Hematopoietic multipotent progenitor cell treated with erythropoietin and hydrocortisone succinate and interleukin-3 and kit ligand, for 8 days (in vitro differentiated cells): ENCODE measurements around the gene MYH7.
"Not testable (repeated sequence)": the region's sequence is repeated elsewhere in the genome, so short reads cannot be mapped to it uniquely, and the experiment has no call there.

ENCODE experiments used
- DNase-seq: peaks from one replicate; pipeline ENCODE4 v3.0.0-alpha.2; 2015

The MYH7 gene

DNA sequence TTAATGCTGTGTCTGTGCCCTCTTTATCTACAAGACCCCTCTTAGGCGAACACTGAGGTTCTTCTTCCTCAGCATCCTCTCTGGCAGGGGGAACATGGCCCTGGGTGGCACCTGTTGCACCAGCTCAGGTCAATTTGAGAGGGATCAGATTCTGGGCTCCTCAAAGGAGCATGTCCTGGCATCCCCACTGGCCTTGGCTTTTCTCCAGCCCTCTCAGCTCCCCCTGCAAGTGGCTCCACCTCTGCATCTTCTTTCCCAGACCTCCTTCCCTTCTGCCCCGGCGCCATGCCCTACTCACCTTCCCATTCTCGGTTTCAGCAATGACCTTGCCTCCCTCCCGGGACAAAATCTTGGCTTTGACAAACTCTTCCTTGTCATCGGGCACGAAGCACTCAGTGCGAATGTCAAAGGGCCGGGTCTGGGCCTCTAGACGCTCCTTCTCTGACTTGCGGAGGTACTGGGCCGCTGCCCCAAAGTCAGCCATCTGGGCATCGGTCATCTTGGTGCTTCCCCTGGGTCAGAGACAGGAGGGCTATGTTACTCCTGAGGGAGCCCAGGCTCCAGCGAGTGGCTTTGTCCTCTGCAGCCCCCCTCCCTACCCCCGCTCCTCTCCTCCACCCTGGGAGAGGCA, 28.6 kb downstream of the MYH7 start:
- DNase-seq: no peak

DNA sequence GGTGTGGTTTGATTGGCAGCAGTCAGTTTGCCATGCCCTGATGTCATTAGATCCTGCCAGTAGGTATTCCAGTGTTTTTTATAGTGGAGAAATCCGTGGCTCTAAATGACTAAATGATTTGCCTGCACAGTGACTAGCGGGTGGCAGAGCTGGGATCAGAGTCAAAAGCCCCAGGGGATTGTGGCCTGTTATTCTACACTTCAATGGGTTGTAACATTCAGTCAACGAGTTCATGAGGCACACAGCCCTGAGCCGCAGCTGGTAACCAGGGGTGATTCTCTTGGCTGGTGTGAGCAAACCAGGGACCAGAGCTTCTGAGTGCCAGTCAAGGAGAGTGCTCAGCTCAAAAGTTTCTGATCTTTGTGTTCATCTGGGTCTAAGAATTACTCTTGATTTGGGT, 29.2 kb downstream of the MYH7 start:
- DNase-seq: no peak

DNA sequence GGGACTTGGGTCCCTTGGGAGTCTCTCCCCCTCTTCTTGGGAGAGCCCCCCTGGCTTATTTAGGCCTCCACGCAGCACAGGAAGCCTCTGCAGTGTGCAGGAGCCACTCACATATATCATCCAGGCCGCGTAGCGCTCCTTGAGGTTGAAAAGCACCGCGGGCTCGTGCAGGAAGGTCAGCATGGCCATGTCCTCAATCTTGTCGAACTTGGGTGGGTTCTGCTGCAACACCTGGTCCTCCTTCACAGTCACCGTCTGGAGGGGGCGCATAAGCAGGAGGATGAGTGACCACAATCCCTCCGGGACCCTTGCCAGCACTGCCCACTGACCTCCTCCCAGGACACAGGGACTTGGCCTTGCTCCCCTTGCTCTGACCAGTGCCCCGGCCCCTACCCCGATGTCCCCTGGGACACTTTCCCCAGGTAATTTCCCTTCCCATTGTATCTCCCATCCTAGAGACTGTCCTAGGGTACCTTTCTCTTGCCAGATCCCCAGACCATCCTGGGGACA, 29.9 kb downstream of the MYH7 start:
- DNase-seq: no peak

DNA sequence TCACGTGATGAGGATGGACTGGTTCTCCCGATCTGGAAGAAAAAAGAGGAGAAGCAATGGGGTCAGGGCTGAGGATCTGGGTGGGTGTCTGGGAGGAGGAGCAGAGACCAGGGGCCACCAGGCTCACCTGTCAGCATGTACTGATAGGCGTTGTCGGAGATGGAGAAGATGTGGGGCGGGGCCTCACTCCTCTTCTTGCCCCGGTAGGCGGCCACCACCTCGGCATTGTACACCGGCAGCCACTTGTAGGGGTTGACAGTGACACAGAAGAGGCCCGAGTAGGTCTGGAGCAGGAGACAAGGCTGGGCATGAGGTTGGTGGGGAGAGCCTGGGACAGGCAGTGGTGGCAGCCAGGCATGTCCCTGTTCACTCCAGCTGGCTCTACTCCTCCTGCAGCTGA, 30.4 kb downstream of the MYH7 start:
- no peak for DNase-seq

DNA sequence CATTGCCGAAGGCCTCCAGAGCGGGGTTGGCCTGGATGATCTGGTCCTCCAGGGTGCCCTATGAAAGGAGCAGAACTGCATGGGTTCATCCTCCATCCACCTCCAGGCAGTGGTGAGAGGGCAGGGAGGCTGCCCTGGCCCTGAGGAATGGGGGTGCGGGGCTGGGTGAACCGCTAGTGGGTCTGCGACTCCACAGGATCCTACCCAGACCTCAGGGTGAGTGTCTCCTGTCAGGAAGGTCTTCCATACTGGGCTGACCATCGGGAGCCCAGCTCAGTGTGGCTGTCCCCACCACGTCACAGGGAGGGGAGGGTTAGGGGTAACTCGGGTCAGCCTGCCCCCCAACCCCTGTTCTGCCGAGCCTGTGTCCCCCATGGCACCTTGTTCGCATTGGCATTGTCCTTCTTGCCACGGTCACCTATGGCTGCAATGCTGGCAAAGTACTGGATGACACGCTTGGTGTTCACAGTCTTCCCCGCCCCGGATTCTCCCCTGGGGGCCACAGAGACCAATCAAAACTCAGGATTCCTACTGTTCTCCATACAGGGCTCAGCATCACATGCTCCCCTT, 31.0 kb downstream of the MYH7 start:
- DNase-seq: no peak

DNA sequence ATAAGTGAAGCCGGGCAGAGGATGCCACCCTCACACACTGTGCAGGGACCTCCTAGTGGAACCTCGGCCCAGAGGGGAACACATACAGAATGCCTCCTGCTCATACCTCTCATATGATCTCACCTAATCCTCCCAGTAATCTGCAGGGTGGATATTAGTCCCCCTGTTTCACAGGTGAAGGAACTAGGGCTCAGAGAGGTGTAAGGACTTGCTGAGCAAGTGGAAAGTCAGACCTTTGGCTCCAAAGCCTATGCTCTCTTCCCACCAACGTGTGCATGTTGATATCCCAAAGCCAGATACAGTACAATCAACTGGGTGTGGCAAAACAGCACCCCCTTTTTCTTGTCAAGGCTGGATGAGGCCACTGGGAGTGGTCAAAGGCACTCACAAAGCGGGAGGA, 31.6 kb downstream of the MYH7 start:
- no peak for DNase-seq

DNA sequence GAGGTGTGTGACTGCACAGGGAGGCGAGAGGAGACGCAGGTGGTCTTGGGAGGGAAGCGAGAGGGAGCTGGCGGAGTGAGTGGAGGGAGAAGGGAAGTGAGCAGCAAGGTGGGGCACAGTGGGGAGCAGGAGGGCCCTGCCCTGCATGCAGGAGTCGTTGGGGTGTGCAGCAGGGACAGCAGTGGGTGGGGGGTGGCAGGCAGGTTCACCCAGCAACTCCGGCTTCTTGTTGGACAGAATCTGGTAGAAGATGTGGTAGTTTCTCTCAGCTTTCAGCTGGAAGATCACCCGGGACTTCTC, 32.4 kb downstream of the MYH7 start:
- DNase-seq: no peak

DNA sequence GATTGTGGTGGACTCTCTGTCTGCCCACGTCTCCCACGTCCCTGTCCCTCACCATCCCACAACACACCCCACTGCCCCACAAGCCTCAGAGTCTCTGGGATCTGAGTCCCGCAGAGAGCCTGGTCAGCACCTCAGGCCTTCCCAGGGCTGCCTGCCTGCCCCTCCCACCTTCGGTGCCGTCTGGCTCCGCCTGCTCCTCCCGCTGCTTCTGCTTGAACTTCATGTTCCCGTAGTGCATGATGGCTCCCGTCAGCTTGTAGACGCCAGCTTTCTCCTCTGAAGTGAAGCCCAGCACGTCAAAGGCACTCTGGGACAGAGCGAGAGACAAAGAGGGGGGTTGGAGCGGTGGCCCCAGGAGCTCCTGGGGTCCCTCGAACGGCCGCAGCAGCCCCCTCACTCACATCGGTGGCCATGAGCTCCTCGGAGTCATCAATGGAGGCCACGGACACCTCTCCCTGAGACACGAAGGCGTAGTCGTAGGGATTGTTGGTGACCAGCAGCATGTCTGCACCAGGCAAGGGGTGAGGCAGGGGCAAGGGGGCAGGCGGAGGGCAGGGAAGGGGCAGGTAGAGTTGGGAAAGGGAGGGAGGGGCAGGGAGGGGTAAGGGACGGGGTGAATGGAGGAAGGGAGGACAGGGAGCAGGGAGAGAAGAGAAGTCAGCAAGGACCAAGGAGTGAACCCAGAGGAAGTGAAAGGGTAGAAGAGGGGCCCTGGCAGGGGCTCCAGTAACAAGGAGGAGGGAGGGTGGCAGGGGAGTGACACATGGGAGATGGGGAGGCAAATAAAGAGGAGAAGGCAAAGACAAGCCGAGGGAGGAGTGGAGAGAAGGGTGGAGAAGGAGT, 32.9 kb downstream of the MYH7 start:
- no peak for DNase-seq

DNA sequence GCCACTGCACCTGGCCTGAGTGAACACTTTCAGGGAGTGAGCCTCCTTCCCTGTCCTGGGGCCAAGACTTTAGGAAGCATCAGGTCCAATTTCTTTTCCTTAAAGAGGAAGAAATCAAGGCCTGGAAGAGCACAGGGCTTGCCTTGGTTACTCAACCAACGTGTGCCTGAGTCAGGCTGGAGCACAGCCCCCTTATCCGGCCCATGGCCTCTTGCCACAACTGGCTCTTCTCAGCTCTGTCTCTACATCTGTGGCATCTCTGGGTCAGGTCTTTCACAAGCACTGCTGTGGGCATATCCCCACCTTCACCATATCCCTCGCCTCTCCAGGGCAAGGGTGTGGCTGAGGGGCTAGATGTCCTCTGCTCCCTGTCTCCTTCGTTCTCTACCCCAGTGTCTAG, 34.2 kb downstream of the MYH7 start:
- no peak for DNase-seq

DNA sequence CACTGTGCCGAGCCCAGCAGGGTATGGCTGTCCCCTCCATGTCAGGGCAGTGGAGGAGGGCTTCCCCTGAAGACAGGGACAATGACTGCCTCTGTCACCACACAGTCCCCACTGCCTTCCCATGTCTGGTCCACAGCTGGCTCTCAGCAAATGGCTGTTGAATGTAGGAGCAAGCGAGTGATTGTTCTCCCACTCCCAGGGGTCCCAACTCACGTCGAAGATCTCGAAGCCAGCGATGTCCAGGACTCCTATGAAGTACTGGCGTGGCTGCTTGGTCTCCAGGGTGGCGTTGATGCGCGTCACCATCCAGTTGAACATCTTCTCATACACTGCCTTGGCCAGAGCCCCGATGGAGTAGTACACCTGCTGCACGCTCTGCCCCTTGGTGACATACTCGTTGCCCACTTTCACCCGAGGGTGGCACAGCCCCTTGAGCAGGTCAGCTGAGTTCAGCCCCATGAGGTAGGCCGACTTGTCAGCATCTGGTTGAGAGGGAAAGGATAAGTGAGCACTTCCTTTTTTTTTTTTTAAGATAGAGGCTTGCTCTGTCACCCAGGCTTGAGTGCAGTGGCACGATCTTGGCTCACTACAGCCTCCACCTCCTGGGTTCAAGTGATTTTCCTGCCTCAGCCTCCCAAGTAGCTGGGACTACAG, 34.8 kb downstream of the MYH7 start:
- DNase-seq: not testable (repeated sequence)

DNA sequence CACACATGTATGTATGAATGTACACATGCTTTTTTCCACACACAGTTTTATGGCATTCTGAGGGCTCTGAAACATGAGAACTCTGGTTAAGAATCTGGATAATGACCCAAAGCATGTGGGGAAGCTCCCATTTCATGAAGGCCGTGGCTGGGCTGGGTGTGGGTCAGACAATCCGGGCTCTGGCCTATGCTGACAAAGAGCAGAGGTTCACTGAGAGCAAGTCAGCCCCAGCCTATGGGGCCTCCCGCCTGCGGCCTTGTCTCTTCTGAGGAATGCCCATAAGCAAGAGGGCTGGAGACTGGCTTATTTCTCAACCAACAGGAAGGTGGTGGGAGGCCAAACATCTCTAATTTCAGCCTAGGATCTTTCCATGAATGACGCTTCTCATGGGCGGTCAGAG, 35.9 kb downstream of the MYH7 start:
- no peak for DNase-seq

DNA sequence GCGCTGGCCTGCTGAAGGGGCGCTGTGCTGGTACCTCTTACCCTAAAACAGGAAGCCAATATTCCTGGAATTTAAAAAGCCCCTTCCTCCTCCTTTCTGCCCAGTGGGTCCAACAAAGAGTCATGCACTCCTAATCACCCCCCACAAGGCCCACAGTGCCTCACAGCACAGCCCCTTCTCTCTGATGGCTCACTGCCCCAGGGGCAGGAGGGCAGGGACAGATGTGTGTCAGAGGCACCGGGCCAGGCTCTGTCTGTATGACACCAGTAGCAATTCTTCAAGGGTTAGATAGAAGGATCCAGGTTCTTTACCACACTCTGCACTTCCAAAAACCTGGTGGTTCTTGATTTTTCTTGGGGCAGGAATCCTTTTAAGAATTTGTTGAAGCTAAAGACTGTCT, 36.3 kb downstream of the MYH7 start:
- no peak for DNase-seq

DNA sequence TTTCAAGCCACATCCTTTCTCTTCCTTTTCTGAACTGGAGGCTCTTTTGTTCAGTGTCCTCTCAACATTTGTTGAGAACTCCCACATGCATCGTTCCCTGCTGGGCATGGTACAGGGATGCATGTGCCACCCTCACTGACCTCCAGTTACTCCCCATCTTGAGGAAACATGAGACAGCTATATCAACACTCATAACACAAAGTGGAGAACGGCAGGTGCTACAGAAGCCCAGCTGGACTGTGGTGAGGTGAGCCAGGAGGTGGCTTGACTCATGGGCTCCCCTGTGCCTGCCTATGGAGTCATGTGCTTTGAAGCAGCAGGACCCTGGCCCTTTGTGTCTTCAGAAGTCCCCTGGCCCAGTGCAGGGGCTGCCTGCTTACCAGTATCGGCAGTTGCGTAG, 37.1 kb downstream of the MYH7 start:
- DNase-seq: no peak

DNA sequence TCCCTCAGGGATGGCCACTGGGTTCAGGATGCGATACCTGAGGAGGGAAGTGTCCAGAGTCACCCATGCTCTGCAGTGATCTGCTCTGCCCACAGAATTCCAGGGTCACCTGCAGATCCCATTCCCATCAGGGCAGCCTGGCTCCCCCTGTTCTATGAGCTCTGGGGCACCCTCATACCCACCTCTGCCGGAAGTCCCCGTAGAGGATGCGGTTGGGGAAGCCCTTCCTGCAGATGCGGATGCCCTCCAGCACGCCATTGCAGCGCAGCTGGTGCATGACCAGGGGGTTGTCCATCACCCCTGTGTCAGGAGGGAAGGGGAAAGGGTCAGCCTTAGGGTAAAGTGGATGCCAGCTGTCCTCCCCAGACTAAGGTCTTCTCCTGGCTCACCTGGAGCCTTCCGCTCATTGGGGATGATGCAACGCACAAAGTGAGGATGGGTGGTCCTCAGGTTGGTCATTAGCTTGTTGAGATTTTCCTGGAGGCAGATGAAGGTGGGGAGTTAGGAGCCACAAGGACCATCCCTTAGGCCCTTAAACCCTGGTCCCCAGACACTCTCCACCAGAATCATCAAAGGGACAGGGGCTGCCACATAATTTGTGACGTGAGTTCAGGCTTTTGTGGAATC, 38.6 kb downstream of the MYH7 start:
- no peak for DNase-seq

DNA sequence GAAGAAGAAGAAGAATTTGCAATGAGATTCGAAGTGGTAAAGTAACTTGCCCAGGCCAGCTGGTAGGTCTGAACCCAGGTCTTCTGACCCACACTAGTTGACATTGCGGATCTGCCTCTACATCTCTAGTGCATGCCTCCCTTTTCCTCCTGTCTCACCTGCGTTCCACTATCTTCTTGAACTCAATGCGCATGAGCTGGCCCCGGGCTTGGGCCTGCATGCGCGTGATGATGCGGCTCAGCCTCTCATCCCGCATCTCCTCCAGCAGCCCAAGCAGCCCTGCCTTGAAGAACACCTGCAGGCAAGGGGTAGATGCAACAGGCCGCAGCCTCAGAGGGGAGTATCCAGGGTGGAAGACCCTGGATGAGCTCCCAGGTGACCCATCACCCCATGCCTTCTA, 39.3 kb downstream of the MYH7 start:
- DNase-seq: no peak

DNA sequence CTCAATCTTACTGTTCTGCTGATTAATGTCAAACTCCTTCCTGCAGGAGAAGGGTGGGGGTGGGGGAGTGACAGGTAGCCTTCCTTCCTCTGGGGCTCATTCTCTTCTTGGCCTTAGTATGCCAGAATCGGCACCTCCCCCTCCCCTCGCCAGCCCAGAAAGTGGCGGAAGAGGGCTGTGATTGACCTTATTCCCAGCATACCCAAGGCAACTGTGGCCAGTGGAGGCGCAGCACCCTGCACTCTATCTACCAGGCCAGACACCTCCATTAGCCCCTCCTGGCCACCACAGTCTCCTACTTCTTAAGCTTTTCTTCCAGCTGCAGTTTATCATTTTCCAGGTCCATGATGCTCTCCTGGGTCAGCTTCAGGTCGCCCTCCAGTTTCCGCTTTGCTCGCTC, 42.8 kb downstream of the MYH7 start:
- no peak for DNase-seq

DNA sequence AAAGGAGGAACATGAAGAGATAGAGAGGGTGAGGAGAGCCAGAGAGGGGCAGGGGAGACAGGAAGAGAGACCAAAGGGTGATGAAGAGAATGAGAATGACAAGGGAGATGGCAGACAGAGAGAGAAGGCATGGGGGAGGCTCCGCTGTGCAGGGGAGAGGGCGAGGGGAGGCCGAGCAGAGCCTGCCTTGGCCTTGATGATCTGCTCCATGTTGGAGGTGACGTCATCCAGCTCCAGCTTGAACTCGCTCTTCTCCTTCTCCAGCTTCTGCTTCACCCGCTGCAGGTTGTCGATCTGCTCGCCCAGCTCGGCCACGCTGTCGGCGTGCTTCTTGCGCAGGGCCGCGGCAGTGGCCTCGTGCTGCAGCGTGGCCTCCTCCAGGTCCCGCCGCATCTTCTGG, 45.6 kb downstream of the MYH7 start:
- not testable (repeated sequence) for DNase-seq

DNA sequence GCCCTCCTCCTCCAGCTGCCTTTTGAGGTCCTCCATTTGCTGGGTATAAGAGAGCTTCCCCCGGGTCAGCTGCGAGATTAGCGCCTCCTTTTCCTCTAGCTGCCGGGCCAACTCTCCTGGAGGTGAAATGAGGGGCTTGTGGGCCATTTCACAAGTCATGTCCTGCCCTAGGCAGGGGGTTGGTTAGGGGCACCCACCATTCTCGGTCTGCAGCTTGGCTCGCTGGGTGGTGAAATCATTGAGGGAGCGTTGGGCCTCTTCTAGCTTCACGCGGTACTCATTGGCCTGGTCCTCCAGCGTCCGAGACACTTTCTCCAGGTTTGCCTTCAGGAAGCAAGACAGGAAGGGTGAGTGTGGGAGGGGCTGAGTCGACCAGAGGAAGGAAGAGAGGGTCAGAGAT, 46.1 kb downstream of the MYH7 start:
- no peak for DNase-seq

DNA sequence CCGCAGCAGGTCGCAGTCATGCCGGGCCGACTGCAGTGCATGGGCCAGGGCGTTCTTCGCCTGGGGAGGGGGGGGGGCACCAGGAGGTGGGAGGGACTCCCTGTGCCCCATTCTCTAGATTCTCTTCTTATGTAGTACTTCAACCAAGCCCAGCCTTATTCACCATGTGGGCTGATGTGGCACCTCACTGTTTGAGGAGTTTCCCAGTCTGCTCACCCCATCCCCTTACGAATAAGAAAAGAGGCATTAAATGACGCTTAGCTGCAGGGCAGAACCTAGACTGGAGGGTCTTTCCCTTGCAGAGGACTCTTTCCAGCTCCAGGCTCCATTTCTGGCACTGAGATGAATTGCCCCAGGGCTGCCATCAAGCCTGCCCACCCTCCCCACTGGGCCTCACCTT, 46.5 kb downstream of the MYH7 start:
- no peak for DNase-seq

DNA sequence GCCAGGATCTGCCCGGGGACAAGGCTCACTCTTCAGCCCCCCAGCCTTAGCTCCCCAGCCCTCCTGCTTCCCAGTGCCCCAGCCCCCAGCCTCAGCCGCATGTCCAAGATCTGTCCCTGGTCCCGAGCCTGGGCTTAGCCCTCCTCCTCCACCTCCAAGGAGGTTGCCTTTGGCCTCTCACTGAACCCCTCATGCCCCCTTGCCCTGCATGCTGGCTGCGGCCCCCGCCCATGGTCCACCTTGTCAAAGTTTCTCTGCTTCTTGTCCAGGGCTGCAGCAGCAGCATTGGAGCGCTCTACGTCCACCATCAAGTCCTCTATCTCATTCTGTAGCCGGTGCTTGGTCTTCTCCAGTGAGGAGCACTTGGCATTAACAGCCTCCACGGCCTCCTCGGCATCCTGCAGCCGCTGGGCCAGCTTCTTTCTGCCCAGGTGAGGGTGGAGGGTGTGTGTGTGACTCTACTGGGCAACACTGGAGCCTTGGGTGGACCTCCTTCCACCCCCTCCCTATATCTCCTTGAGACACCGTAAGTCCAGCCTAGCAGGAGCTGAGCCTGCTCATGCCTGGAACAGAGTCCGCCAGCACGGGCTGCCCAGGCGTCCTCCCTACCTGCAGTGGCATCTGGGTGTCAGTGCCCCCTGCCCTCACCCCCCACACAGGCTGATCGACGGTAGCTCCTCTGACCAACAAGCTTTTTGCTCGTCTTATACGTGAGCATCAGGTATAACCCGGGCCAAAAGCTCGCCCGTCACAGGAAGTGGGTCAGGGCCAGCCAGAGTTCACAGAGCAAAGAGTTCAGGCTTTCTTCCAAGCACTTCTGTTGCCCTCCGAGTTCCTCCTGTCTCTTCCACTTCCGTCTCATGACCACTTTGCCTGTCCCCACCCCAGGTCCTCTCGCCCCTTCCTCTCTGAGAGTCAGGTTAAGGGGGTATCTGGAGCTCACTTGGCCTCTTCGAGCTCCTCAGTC, 47.3 kb downstream of the MYH7 start:
- DNase-seq: no peak

DNA sequence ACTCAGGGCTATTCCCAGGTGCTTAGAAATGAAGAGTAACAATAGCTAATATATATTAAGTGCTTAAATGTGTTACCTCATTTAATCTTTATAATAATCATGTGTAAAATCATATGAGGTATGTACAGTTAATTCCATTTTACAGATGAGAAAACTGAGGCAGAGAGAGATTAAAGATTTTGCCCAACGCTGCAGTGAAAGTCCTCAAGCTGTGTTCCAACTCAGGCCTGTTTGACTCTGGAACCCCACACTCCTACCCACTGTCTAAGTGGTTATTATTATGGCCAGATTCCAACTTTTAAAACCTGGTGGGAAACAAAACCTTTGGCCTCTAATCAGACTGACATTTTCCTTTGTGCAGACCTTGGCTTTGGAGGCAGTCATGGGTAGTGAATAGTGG, 48.5 kb downstream of the MYH7 start:
- no peak for DNase-seq

DNA sequence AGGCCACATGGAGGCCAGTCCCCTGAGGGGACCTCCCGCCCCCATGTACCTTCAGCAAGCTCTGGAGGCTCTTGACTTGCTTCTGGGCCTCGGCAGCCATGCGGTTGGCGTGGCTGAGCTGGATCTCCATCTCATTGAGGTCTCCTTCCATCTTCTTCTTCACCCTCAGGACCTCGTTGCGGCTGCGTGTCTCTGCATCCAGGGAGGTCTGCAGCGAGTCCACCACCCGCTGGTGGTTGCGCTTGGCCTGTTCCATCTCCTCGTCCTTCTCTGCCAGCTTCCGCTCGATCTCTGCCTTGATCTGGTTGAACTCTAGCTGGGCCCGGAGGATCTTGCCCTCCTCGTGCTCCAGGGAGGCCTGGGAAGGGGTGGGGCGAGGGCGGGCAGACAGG, 49.2 kb downstream of the MYH7 start:
- not testable (repeated sequence) for DNase-seq
